ENCODE data around the gene LYRM2. TPM values are rescaled to one million over a fixed set of nuclear protein-coding genes. Genes with fewer than 3 reads are reported as not detected.

LYRM2 gene
- total RNA-seq, 1 donor from 2014 or later, result 29.8 TPM

- Mint-ChIP-seq H3K4me3 (no peak overlapping the region), H3K36me3 (peaks cover 2% of the 10 kb centered on the region), H3K27me3 (ENCODE audit: low read depth) (no peaks in the 10 kb centered on the region), H3K27ac (no peak overlapping the region), H3K4me1 (peaks cover 25% of the 10 kb centered on the region), H3K9me3 (no peaks in the 10 kb centered on the region)
- DNase-seq (ENCODE audit: low spot score in 2 of 2, unreplicated experiment in 2 of 2), result no peak
- TF ChIP-seq CTCF (IDR thresholded peaks at IDR 0.05; ENCODE audit: unreplicated experiment), result no peak
These were observed 36.4 kb downstream of the LYRM2 start for GRCh38 chr6:89602166-89602565.

- DNase-seq (ENCODE audit: low spot score in 2 of 2, unreplicated experiment in 2 of 2), result no peak
- Mint-ChIP-seq H3K4me3 (no peak overlapping the region), H3K9me3 (no peaks in the 10 kb centered on the region), H3K36me3 (peaks cover 8% of the 10 kb centered on the region), H3K4me1 (peaks cover 25% of the 10 kb centered on the region), H3K27ac (peak overlapping the region; percentile 60), H3K27me3 (ENCODE audit: low read depth) (no peaks in the 10 kb centered on the region)
- TF ChIP-seq CTCF (IDR thresholded peaks at IDR 0.05; ENCODE audit: unreplicated experiment), result no peak
These were observed 38.8 kb downstream of the LYRM2 start for GRCh38 chr6:89599727-89600126.

- TF ChIP-seq CTCF (IDR thresholded peaks at IDR 0.05; ENCODE audit: unreplicated experiment), result no peak
- Mint-ChIP-seq H3K27me3 (ENCODE audit: low read depth) (no peaks in the 10 kb centered on the region), H3K36me3 (peaks cover 8% of the 10 kb centered on the region), H3K9me3 (no peaks in the 10 kb centered on the region), H3K27ac (no peak overlapping the region), H3K4me3 (no peak overlapping the region), H3K4me1 (peaks cover 25% of the 10 kb centered on the region)
- no peak for DNase-seq (ENCODE audit: low spot score in 2 of 2, unreplicated experiment in 2 of 2)
These were observed 40.6 kb downstream of the LYRM2 start for GRCh38 chr6:89597988-89598387.

GRCh38 chr6:89597372-89597771, 41.2 kb downstream of the LYRM2 start:
- no peaks in the 10 kb centered on the region for H3K27me3 Mint-ChIP-seq (ENCODE audit: low read depth)
- H3K4me1 Mint-ChIP-seq, result peaks cover 25% of the 10 kb centered on the region
- no peaks in the 10 kb centered on the region for H3K9me3 Mint-ChIP-seq
- DNase-seq (ENCODE audit: low spot score in 2 of 2, unreplicated experiment in 2 of 2), result no peak
- no peak for TF ChIP-seq CTCF (IDR thresholded peaks at IDR 0.05; ENCODE audit: unreplicated experiment)
- H3K36me3 Mint-ChIP-seq, result peaks cover 8% of the 10 kb centered on the region
- H3K27ac Mint-ChIP-seq, result no peak overlapping the region
- H3K4me3 Mint-ChIP-seq, result no peak overlapping the region

- Mint-ChIP-seq H3K36me3 (peaks cover 8% of the 10 kb centered on the region), H3K9me3 (no peaks in the 10 kb centered on the region), H3K4me3 (no peak overlapping the region), H3K4me1 (peaks cover 17% of the 10 kb centered on the region), H3K27ac (no peak overlapping the region), H3K27me3 (ENCODE audit: low read depth) (no peaks in the 10 kb centered on the region)
- TF ChIP-seq CTCF (IDR thresholded peaks at IDR 0.05; ENCODE audit: unreplicated experiment), result no peak
- no peak for DNase-seq (ENCODE audit: low spot score in 2 of 2, unreplicated experiment in 2 of 2)
These were observed 42.1 kb downstream of the LYRM2 start for GRCh38 chr6:89596484-89596883.

GRCh38 chr6:89596056-89596455, 42.5 kb downstream of the LYRM2 start:
- Mint-ChIP-seq H3K27ac (no peak overlapping the region), H3K36me3 (peaks cover 8% of the 10 kb centered on the region), H3K9me3 (no peaks in the 10 kb centered on the region), H3K27me3 (ENCODE audit: low read depth) (no peaks in the 10 kb centered on the region), H3K4me3 (no peak overlapping the region), H3K4me1 (peaks cover 17% of the 10 kb centered on the region)
- DNase-seq (ENCODE audit: low spot score in 2 of 2, unreplicated experiment in 2 of 2), result no peak
- TF ChIP-seq CTCF (IDR thresholded peaks at IDR 0.05; ENCODE audit: unreplicated experiment), result no peak

Measured in mesothelial cell of epicardium (in vitro differentiated cells).